ENCODE measurements around the gene ALX4.

Gene ALX4

GRCh38 chr11:44326615-44327475 is 16.9 kb upstream of the ALX4 start:
- no peak for TF ChIP-seq CTCF (conservative IDR thresholded peaks at IDR 0.05; ENCODE audit: low read depth)
- CTCF ChIA-PET = interaction anchor here (0.6 kb wide), 2 partner anchors 193 to 472 kb away, joined by 3 read pairs; no protein-coding TSS in a partner anchor
- H3K27ac ChIP-seq = no peak overlapping the region
- POLR2A ChIA-PET (ENCODE audit: low non-redundant PET) = no interaction called here
- no peak for DNase-seq (ENCODE audit: low spot score)

- H3K27ac ChIP-seq = no peak overlapping the region
- TF ChIP-seq CTCF (conservative IDR thresholded peaks at IDR 0.05; ENCODE audit: low read depth) = no peak
- DNase-seq (ENCODE audit: low spot score) = no peak
- ChIA-PET POLR2A (ENCODE audit: low non-redundant PET) (no interaction called here), CTCF (interaction anchor here (0.9 kb wide), 1 partner anchor 40 kb away, joined by 3 read pairs; no protein-coding TSS in a partner anchor)
These were observed 15.8 kb upstream of the ALX4 start for GRCh38 chr11:44325698-44326097.

GRCh38 chr11:44324749-44325525 is 15.0 kb upstream of the ALX4 start:
- no peak for DNase-seq (ENCODE audit: low spot score)
- TF ChIP-seq CTCF (conservative IDR thresholded peaks at IDR 0.05; ENCODE audit: low read depth) = no peak
- POLR2A ChIA-PET (ENCODE audit: low non-redundant PET) = no interaction called here
- no peak overlapping the region for H3K27ac ChIP-seq
- CTCF ChIA-PET = no interaction called here

DNA sequence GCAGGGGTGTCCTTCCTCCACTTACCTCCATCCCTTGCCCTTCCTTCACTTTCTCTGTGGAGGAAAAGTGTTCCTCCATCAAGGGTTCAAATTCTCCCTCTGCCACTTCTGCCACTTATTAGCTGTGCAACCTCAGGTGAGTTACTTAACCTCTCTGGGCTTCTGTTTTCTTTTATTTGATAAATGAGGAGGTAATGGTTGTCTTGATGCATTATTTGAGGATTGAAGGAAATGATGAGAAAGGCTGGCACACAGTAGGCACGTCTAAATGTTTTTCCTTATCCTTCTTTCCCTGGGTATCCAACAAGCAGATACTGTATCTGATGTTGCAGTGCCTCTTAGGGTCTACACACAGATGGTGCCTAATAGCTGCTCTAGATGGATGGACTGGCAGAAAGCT is 14.3 kb upstream of the ALX4 start:
- ChIA-PET CTCF (no interaction called here), POLR2A (ENCODE audit: low non-redundant PET) (no interaction called here)
- no peak for DNase-seq (ENCODE audit: low spot score)
- TF ChIP-seq CTCF (conservative IDR thresholded peaks at IDR 0.05; ENCODE audit: low read depth) = no peak
- no peak overlapping the region for H3K27ac ChIP-seq

GRCh38 chr11:44322243-44322642 is 12.3 kb upstream of the ALX4 start:
- TF ChIP-seq CTCF (conservative IDR thresholded peaks at IDR 0.05; ENCODE audit: low read depth) = no peak
- no peak overlapping the region for H3K27ac ChIP-seq
- POLR2A ChIA-PET (ENCODE audit: low non-redundant PET) = no interaction called here
- no peak for DNase-seq (ENCODE audit: low spot score)
- CTCF ChIA-PET = no interaction called here

GRCh38 chr11:44321059-44321458 is 11.1 kb upstream of the ALX4 start:
- H3K27ac ChIP-seq = no peak overlapping the region
- DNase-seq (ENCODE audit: low spot score) = no peak
- POLR2A ChIA-PET (ENCODE audit: low non-redundant PET) = no interaction called here
- TF ChIP-seq CTCF (conservative IDR thresholded peaks at IDR 0.05; ENCODE audit: low read depth) = no peak
- CTCF ChIA-PET = interaction anchor here (0.6 to 1.1 kb wide), 2 partner anchors 9 to 35 kb away, joined by 3 read pairs; no protein-coding TSS in a partner anchor

Measured in RWPE1 (cell line).